GM23338 (cell line): ENCODE measurements around the gene ARID1B.

Experiments
- CTCF ChIP-seq, 2 experiments: fragments of 200-600 bp in 1 of 2; sonication (generic) in 1 of 2; conservative IDR thresholded peaks; 2 replicates each; pipeline versions ENCODE4 v1.5.1 to v1.6.1; 2016 to 2017; ENCODE audit warnings: antibody characterized with exemption in 2 of 2, low read depth in 2 of 2, mild to moderate bottlenecking in 2 of 2, moderate library complexity in 1 of 2
- EZH2 ChIP-seq: fragments of 200-600 bp; sonication (generic); IDR thresholded peaks from one replicate; pipeline ENCODE4 v1.8.0; 2017; ENCODE audit warnings: antibody characterized with exemption, mild to moderate bottlenecking, low read depth; ENCODE audit not compliant: unreplicated experiment
- EZH2phosphoT487 ChIP-seq: fragments of 200-600 bp; sonication (generic); IDR thresholded peaks from one replicate; pipeline ENCODE4 v1.8.1; 2018; ENCODE audit warnings: antibody characterized with exemption; ENCODE audit not compliant: unreplicated experiment
- NANOG ChIP-seq: IDR thresholded peaks from 2 replicates; pipeline ENCODE4 v1.6.1; 2016; ENCODE audit warnings: antibody characterized with exemption, borderline replicate concordance
- POLR2AphosphoS5 ChIP-seq: IDR thresholded peaks from 2 replicates; pipeline ENCODE4 v1.6.1; 2016; ENCODE audit warnings: antibody characterized with exemption, low read depth
- REST ChIP-seq: IDR thresholded peaks from one replicate; pipeline ENCODE4 v1.6.1; 2018; ENCODE audit warnings: antibody characterized with exemption; ENCODE audit not compliant: unreplicated experiment
- ZNF331 ChIP-seq: fragments of 250-450 bp; sonication (Bioruptor Pico); IDR thresholded peaks from 2 replicates; pipeline ENCODE4 v1.5.0; 2020; ENCODE audit warnings: low read depth, mild to moderate bottlenecking, moderate library complexity

GRCh38 chr6:156816505-156816904 is 39.3 kb downstream of the ARID1B start:
- TF ChIP-seq CTCF (conservative IDR thresholded peaks at IDR 0.05; ENCODE audit: low read depth in 2 of 2), result no peak
- TF ChIP-seq EZH2phosphoT487, result no peak
- TF ChIP-seq EZH2, result no peak
- TF ChIP-seq REST, result no peak
- TF ChIP-seq POLR2AphosphoS5, result no peak
- no peak for TF ChIP-seq ZNF331
- no peak for TF ChIP-seq NANOG
